GM19397 (cell line): ENCODE measurements around the gene SHF.
A peak's percentile ranks its signal among the peaks of the same experiment; 100 is the strongest.

Experiments
- ATAC-seq: cut with Tn5 transposase; IDR thresholded peaks from one replicate; pipeline ENCODE4 v1.9.1; 2021; ENCODE audit warnings: mild to moderate bottlenecking, moderate library complexity; ENCODE audit not compliant: unreplicated experiment

SHF gene

GRCh38 chr15:45174069-45174468, 13.7 kb downstream of the SHF start:
- ATAC-seq: no peak

- no peak for ATAC-seq
Observed at GRCh38 chr15:45171912-45172311, 15.9 kb downstream of the SHF start.

GRCh38 chr15:45169608-45170480, 17.9 kb downstream of the SHF start:
- no peak for ATAC-seq

- no peak for ATAC-seq
Observed at GRCh38 chr15:45168751-45169551, 18.8 kb downstream of the SHF start.

GRCh38 chr15:45168286-45168685, 19.5 kb downstream of the SHF start:
- ATAC-seq: no peak

GRCh38 chr15:45167631-45168205, 20.0 kb downstream of the SHF start:
- ATAC-seq: no peak

- peak; percentile 85 for ATAC-seq
Observed at GRCh38 chr15:45166834-45167630, 20.7 kb downstream of the SHF start.

- ATAC-seq: no peak
Observed at GRCh38 chr15:45165536-45165935, 22.2 kb downstream of the SHF start.

GRCh38 chr15:45164914-45165313, 22.9 kb downstream of the SHF start:
- no peak for ATAC-seq

GRCh38 chr15:45163508-45163856, 24.3 kb downstream of the SHF start:
- ATAC-seq: no peak

GRCh38 chr15:45162771-45163507, 24.8 kb downstream of the SHF start:
- no peak for ATAC-seq

GRCh38 chr15:45161666-45162065, 26.1 kb downstream of the SHF start:
- no peak for ATAC-seq

GRCh38 chr15:45157974-45158373, 29.8 kb downstream of the SHF start:
- ATAC-seq: no peak

- no peak for ATAC-seq
Observed at GRCh38 chr15:45156744-45157455, 30.9 kb downstream of the SHF start.

- ATAC-seq: no peak
Observed at GRCh38 chr15:45155739-45156138, 32.0 kb downstream of the SHF start.

- ATAC-seq: no peak
Observed at GRCh38 chr15:45151998-45152828, 35.6 kb downstream of the SHF start.

- no peak for ATAC-seq
Observed at GRCh38 chr15:45150997-45151396, 36.8 kb downstream of the SHF start.

- ATAC-seq: no peak
Observed at GRCh38 chr15:45150481-45150880, 37.3 kb downstream of the SHF start.

GRCh38 chr15:45149060-45149459, 38.7 kb downstream of the SHF start:
- no peak for ATAC-seq
